Stimulated activated effector memory CD8-positive, alpha-beta T cell treated with anti-CD3 and anti-CD28 coated beads, Interleukin-12 subunit alpha, Interleukin-12 subunit beta, amount 100 ng/mL, for 72 hours (primary cell): Measurements from ENCODE around the gene TMEM255B.

Source experiments
- ATAC-seq: fragments of 150-1000 bp; cut with Tn5 transposase; 2 replicates; pipeline ENCODE4 v1.10.0; 2021
- DNase-seq, 2 donors: peaks; one replicate each; pipeline ENCODE4 v3.0.0; 2021 to 2022; ENCODE audit warnings: low spot score in 2 of 2
- H3K27ac Mint-ChIP-seq: one replicate; pipeline ENCODE4 v1.8.0; 2022; ENCODE audit warnings: mild to moderate bottlenecking, mixed read lengths
- H3K36me3 Mint-ChIP-seq: one replicate; pipeline ENCODE4 v1.8.0; 2022; ENCODE audit warnings: mild to moderate bottlenecking, mixed read lengths
- H3K4me1 Mint-ChIP-seq: one replicate; pipeline ENCODE4 v1.8.0; 2022; ENCODE audit warnings: mixed read lengths
- H3K4me3 Mint-ChIP-seq: one replicate; pipeline ENCODE4 v1.8.0; 2022; ENCODE audit warnings: mild to moderate bottlenecking, mixed read lengths
- H3K9me3 Mint-ChIP-seq: one replicate; pipeline ENCODE4 v1.8.0; 2022; ENCODE audit warnings: mixed read lengths

Gene TMEM255B

GRCh38 chr13:113766035-113766800, 7.2 kb downstream of the TMEM255B start:
- no peaks in the 10 kb centered on the region for H3K36me3 Mint-ChIP-seq
- H3K27ac Mint-ChIP-seq: no peak overlapping the region
- no peak overlapping the region for H3K4me3 Mint-ChIP-seq
- ATAC-seq (no peak), DNase-seq (no peak)
- H3K9me3 Mint-ChIP-seq: no peaks in the 10 kb centered on the region
- no peaks in the 10 kb centered on the region for H3K4me1 Mint-ChIP-seq

GRCh38 chr13:113767366-113767765, 8.3 kb downstream of the TMEM255B start:
- H3K4me1 Mint-ChIP-seq: peaks cover 7% of the 10 kb centered on the region
- H3K9me3 Mint-ChIP-seq: no peaks in the 10 kb centered on the region
- H3K4me3 Mint-ChIP-seq: no peak overlapping the region
- no peak overlapping the region for H3K27ac Mint-ChIP-seq
- DNase-seq: no peak
- no peak for ATAC-seq
- no peaks in the 10 kb centered on the region for H3K36me3 Mint-ChIP-seq

- Mint-ChIP-seq H3K36me3 (no peaks in the 10 kb centered on the region), H3K4me1 (peaks cover 7% of the 10 kb centered on the region), H3K4me3 (no peak overlapping the region), H3K27ac (no peak overlapping the region), H3K9me3 (no peaks in the 10 kb centered on the region)
- ATAC-seq (no peak), DNase-seq (no peak)
These were observed 9.2 kb downstream of the TMEM255B start for GRCh38 chr13:113768018-113768905.

GRCh38 chr13:113769106-113769505, 10.1 kb downstream of the TMEM255B start:
- DNase-seq (no peak), ATAC-seq (no peak)
- Mint-ChIP-seq H3K36me3 (no peaks in the 10 kb centered on the region), H3K9me3 (no peaks in the 10 kb centered on the region), H3K27ac (no peak overlapping the region), H3K4me1 (peaks cover 7% of the 10 kb centered on the region), H3K4me3 (no peak overlapping the region)

- no peak overlapping the region for H3K27ac Mint-ChIP-seq
- H3K9me3 Mint-ChIP-seq: no peaks in the 10 kb centered on the region
- H3K36me3 Mint-ChIP-seq: no peaks in the 10 kb centered on the region
- peaks cover 7% of the 10 kb centered on the region for H3K4me1 Mint-ChIP-seq
- ATAC-seq (no peak), DNase-seq (no peak)
- H3K4me3 Mint-ChIP-seq: no peak overlapping the region
These were observed 10.9 kb downstream of the TMEM255B start for GRCh38 chr13:113769881-113770280.

- no peak for DNase-seq
- H3K36me3 Mint-ChIP-seq: no peaks in the 10 kb centered on the region
- H3K4me1 Mint-ChIP-seq: peaks cover 7% of the 10 kb centered on the region
- no peak overlapping the region for H3K27ac Mint-ChIP-seq
- ATAC-seq: no peak
- H3K9me3 Mint-ChIP-seq: no peaks in the 10 kb centered on the region
- H3K4me3 Mint-ChIP-seq: no peak overlapping the region
These were observed 11.4 kb downstream of the TMEM255B start for GRCh38 chr13:113770441-113770840.

GRCh38 chr13:113770937-113771336, 11.9 kb downstream of the TMEM255B start:
- Mint-ChIP-seq H3K27ac (no peak overlapping the region), H3K4me1 (peaks cover 7% of the 10 kb centered on the region), H3K9me3 (no peaks in the 10 kb centered on the region), H3K4me3 (no peak overlapping the region), H3K36me3 (no peaks in the 10 kb centered on the region)
- ATAC-seq (no peak), DNase-seq (no peak)

GRCh38 chr13:113771709-113772331, 12.8 kb downstream of the TMEM255B start:
- Mint-ChIP-seq H3K27ac (no peak overlapping the region), H3K9me3 (no peaks in the 10 kb centered on the region), H3K36me3 (no peaks in the 10 kb centered on the region), H3K4me1 (peaks cover 7% of the 10 kb centered on the region), H3K4me3 (no peak overlapping the region)
- peak; percentile 82 for ATAC-seq
- no peak for DNase-seq

GRCh38 chr13:113774177-113775107, 15.4 kb downstream of the TMEM255B start:
- H3K27ac Mint-ChIP-seq: no peak overlapping the region
- ATAC-seq: no peak
- H3K36me3 Mint-ChIP-seq: no peaks in the 10 kb centered on the region
- DNase-seq: no peak
- H3K4me1 Mint-ChIP-seq: peaks cover 7% of the 10 kb centered on the region
- no peak overlapping the region for H3K4me3 Mint-ChIP-seq
- no peaks in the 10 kb centered on the region for H3K9me3 Mint-ChIP-seq

- Mint-ChIP-seq H3K4me1 (peaks cover 7% of the 10 kb centered on the region), H3K9me3 (no peaks in the 10 kb centered on the region), H3K36me3 (no peaks in the 10 kb centered on the region), H3K4me3 (no peak overlapping the region), H3K27ac (no peak overlapping the region)
- ATAC-seq (no peak), DNase-seq (no peak)
These were observed 16.6 kb downstream of the TMEM255B start for GRCh38 chr13:113775451-113776145.

- no peak for ATAC-seq
- Mint-ChIP-seq H3K4me1 (peaks cover 7% of the 10 kb centered on the region), H3K36me3 (no peaks in the 10 kb centered on the region), H3K4me3 (no peak overlapping the region), H3K9me3 (no peaks in the 10 kb centered on the region), H3K27ac (no peak overlapping the region)
- no peak for DNase-seq
These were observed 17.5 kb downstream of the TMEM255B start for GRCh38 chr13:113776231-113777125.

- Mint-ChIP-seq H3K27ac (no peak overlapping the region), H3K4me1 (no peaks in the 10 kb centered on the region), H3K36me3 (no peaks in the 10 kb centered on the region), H3K9me3 (no peaks in the 10 kb centered on the region), H3K4me3 (no peak overlapping the region)
- ATAC-seq (no peak), DNase-seq (no peak)
These were observed 18.6 kb downstream of the TMEM255B start for GRCh38 chr13:113777311-113778260.

GRCh38 chr13:113781571-113781970, 22.5 kb downstream of the TMEM255B start:
- Mint-ChIP-seq H3K27ac (no peak overlapping the region), H3K4me3 (no peak overlapping the region), H3K9me3 (no peaks in the 10 kb centered on the region), H3K36me3 (no peaks in the 10 kb centered on the region), H3K4me1 (peaks cover 14% of the 10 kb centered on the region)
- no peak for DNase-seq
- ATAC-seq: no peak
